BJ (cell line): ENCODE data around the gene SEMA3D. TPM values are rescaled to one million over a fixed set of nuclear protein-coding genes. Genes with fewer than 3 reads are reported as not detected.
A peak's percentile ranks its signal among the peaks of the same experiment; 100 is the strongest.

ENCODE experiments used
- CTCF ChIA-PET: fragments of 350-600 bp; formaldehyde crosslinking; extraction: SDS; loops from one replicate; lab custom pipeline; 2021; ENCODE audit warnings: antibody characterized with exemption, inconsistent platforms; lab: Yijun Ruan, JAX
- POLR2A ChIA-PET: fragments of 300-600 bp; sonication (Branson Sonifier 250); formaldehyde crosslinking; extraction: SDS; loops from one replicate; lab custom pipeline; 2021; ENCODE audit warnings: antibody characterized with exemption; lab: Charles Lee
- DNase-seq: peaks from one replicate; pipeline ENCODE4 v3.0.0-alpha.2; 2011; ENCODE audit warnings: low read depth
- H3K27me3 ChIP-seq: 2 replicates; pipeline ENCODE4 v1.6.0; 2011; ENCODE audit warnings: low read length; ENCODE audit not compliant: control insufficient read depth, insufficient read depth
- H3K36me3 ChIP-seq: 2 replicates; pipeline ENCODE4 v1.5.1; 2011; ENCODE audit warnings: low read length; ENCODE audit not compliant: control insufficient read depth, insufficient read depth
- H3K4me3 ChIP-seq: 2 replicates; pipeline ENCODE4 v1.5.1; 2011; ENCODE audit warnings: low read depth, mild to moderate bottlenecking, control low read depth, low read length
- polyA minus RNA-seq: library from RNA; depleted of rRNA, polyadenylated mRNA; stranded (reverse); fragments of >200 nt; gene quantifications from 2 replicates; pipeline ENCODE4 v1.2.3, GENCODE V29; 2011; rRNA and poly(A)+ RNA removed
- polyA plus RNA-seq: library from polyadenylated mRNA; depleted of rRNA; stranded (reverse); fragments of >200 nt; gene quantifications from 2 replicates; pipeline ENCODE4 v1.2.3, GENCODE V29; 2011; rRNA removed
- TF ChIP-seq, protein P1 (sequence below): IDR thresholded peaks from 2 replicates; pipeline ENCODE4 v1.5.1; 2011; ENCODE audit warnings: low read depth, mild to moderate bottlenecking, control low read depth, inconsistent platforms, low read length, moderate library complexity; ENCODE audit not compliant: insufficient read depth

The SEMA3D gene
- 19.9 and 27.7 TPM in 2 replicates for polyA plus RNA-seq
- 18.9 and 24.4 TPM in 2 replicates for polyA minus RNA-seq

DNA sequence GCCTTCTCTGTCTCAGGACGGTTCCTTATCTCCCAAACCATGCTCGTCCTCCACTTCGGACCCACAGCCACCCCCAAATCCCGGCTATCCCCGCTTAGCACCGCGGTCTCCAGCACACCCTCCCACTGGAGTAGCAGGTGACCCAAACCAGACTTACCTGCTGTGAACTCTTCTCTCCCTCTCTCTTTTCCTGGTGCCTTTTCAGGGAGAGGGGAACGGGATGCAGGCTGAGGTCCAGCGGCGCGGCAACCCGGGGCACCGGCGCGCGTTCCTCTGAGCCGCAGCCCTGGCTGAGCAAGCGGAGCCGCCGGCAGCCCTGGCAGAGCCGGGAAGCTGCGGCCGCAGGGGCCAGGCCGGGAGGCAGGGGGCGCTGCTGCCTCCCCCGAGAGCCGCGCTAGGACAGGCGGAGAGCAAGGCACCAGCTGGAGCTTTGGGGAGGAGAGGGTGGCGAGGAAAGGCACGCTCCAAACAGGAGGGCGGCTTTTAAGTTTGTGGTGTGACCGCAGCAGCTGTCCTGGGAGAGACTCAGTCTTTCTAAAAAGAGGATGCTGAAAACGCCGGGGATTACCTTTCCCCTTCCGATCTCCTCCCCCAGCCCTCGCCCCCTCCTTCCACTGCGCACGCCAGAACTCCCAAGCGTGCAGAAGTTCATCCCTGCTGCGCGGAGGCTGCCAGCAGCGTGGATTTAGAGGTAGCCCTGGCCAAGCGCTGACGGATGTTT lies at the start of gene SEMA3D:
Gene SEMA3D (minus strand): TSS at position 536 of the 721 bp plus-strand sequence. CDS start 65,165 bp downstream, outside the sequence.
- TF ChIP-seq, protein P1, sequence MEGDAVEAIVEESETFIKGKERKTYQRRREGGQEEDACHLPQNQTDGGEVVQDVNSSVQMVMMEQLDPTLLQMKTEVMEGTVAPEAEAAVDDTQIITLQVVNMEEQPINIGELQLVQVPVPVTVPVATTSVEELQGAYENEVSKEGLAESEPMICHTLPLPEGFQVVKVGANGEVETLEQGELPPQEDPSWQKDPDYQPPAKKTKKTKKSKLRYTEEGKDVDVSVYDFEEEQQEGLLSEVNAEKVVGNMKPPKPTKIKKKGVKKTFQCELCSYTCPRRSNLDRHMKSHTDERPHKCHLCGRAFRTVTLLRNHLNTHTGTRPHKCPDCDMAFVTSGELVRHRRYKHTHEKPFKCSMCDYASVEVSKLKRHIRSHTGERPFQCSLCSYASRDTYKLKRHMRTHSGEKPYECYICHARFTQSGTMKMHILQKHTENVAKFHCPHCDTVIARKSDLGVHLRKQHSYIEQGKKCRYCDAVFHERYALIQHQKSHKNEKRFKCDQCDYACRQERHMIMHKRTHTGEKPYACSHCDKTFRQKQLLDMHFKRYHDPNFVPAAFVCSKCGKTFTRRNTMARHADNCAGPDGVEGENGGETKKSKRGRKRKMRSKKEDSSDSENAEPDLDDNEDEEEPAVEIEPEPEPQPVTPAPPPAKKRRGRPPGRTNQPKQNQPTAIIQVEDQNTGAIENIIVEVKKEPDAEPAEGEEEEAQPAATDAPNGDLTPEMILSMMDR = peak; percentile 84
- no peak for DNase-seq
- Histone ChIP-seq H3K27me3 (no peaks in the 10 kb centered on the region), H3K4me3 (peak within 1 kb of the TSS; percentile 78), H3K36me3 (no peaks in the 10 kb centered on the region)
- CTCF ChIA-PET = interaction anchor here (0.6 to 10.1 kb wide), 31 partner anchors 9 to 644 kb away, joined by 3 to 149 read pairs (median 4); no protein-coding TSS in a partner anchor
- POLR2A ChIA-PET = interaction anchor here (0.5 kb wide), 1 partner anchor 110 kb away, joined by 5 read pairs; no protein-coding TSS in a partner anchor

DNA sequence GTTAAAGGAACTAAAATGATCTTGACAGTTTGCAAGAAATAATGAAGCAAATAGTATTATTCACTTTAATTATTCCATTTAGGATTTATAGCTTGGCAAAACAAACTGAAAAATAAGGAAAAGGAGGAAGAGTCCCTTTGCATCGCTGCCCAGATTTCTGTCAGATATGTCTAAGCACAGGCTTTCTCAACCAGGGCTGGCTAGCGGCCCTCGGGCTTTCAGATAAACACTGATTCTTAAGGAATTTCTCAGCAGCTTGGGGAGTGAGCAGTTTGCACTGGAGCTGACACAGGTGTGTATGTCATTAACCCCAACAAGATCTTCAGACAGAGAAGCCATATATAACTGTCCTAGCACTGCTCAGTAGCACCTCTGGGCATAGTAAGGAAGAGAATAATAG lies 47.9 kb upstream of the SEMA3D start:
- Histone ChIP-seq H3K27me3 (no peaks in the 10 kb centered on the region), H3K4me3 (no peak overlapping the region), H3K36me3 (no peaks in the 10 kb centered on the region)
- TF ChIP-seq, protein P1 = no peak
- ChIA-PET CTCF (no interaction called here), POLR2A (no interaction called here)
- no peak for DNase-seq

DNA sequence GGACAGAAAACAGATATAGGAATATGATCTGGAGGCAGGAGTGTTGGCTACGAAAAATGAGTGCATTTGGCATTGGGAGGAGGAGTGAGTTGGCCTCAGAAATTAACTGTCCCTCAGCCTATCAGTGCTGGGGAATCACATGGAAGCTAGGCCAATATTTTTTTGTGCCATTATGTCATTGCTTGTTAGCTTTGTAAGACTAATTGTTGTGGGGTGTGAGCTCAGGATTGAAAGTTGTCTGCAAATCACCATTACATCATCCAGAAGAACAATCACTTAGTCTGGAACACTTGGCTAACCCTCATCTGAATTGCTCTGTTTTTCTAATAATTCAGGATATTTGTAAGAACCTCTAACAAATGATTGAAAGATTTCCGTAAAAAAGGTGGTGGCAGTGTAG lies 45.2 kb upstream of the SEMA3D start:
- ChIA-PET POLR2A (no interaction called here), CTCF (interaction anchor here (1.4 kb wide), 1 partner anchor 11 kb away, joined by 4 read pairs; no protein-coding TSS in a partner anchor)
- DNase-seq = no peak
- H3K36me3 ChIP-seq = no peaks in the 10 kb centered on the region
- no peak overlapping the region for H3K4me3 ChIP-seq
- H3K27me3 ChIP-seq = no peaks in the 10 kb centered on the region
- TF ChIP-seq, protein P1 = no peak

DNA sequence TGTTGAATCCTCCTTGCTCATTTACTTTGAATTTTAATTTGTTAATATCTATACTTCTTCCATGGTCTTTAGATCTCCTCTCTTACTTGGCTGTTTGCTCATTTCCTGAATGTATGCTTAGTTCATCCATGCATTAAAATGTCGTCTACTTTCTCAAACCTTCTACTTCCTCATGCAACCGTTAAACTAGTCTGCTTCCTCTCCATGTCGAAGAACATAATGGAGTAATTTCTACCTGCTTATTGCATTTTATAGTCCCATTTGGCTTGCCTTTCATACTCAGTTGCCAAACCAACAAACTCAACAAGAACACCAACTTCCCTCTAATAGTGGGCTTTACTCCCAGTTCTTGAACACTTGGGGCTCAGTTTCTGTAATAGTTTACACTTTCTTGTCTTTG lies 43.8 kb upstream of the SEMA3D start:
- no peak overlapping the region for H3K4me3 ChIP-seq
- no peak for DNase-seq
- H3K27me3 ChIP-seq = no peaks in the 10 kb centered on the region
- CTCF ChIA-PET = no interaction called here
- TF ChIP-seq, protein P1 = no peak
- H3K36me3 ChIP-seq = no peaks in the 10 kb centered on the region
- POLR2A ChIA-PET = no interaction called here

DNA sequence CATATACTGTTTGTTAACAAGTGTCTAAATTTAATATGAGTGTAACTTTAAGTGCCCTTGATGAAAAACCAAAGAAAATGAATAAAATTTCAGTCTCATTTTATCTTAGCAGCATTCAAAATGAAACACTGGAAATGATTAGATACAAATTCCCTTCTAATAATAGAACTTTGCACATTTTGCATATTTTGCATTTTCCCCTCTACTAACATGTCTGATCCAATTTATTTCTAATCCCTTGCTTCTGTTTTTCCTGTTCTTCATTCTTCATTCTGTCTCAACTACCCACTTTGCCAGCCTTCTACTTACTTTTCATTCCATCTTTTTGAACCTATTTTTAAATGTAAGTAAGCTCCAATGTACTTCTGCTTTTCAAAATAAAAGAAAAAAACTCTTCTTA lies 42.7 kb upstream of the SEMA3D start:
- no peaks in the 10 kb centered on the region for H3K36me3 ChIP-seq
- POLR2A ChIA-PET = no interaction called here
- no peak overlapping the region for H3K4me3 ChIP-seq
- DNase-seq = no peak
- CTCF ChIA-PET = no interaction called here
- no peaks in the 10 kb centered on the region for H3K27me3 ChIP-seq
- TF ChIP-seq, protein P1 = no peak
